IMR-90 (cell line): ENCODE measurements around the gene UNC119. TPM values are rescaled to one million over a fixed set of nuclear protein-coding genes. Genes with fewer than 3 reads are reported as not detected.

Source experiments
- ATAC-seq: fragments of 200-7000 bp; cut with Tn5 transposase; 2 replicates; pipeline ENCODE4 v1.9.1; 2020; ENCODE audit warnings: low read depth, mild to moderate bottlenecking, moderate library complexity
- BruUV-seq: library from RNA; stranded (reverse); fragments of 400-500 nt; replicated peaks from 2 replicates; lab custom pipeline; 2021; lab: Mats Ljungman, UMichigan
- CTCF ChIA-PET: fragments of 300-600 bp; formaldehyde crosslinking; extraction: SDS; loops from one replicate; lab custom pipeline; 2021; ENCODE audit warnings: antibody characterized with exemption; lab: Yijun Ruan, JAX
- POLR2A ChIA-PET: fragments of 300-600 bp; sonication (Branson Sonifier 250); formaldehyde crosslinking; loops from one replicate; lab custom pipeline; 2022; ENCODE audit warnings: antibody characterized with exemption; ENCODE audit not compliant: unreplicated experiment; lab: Charles Lee
- DNase-seq: peaks from one replicate; pipeline ENCODE4 v3.0.0; 2013
- H2AFZ ChIP-seq: replicated peaks from 2 replicates; pipeline ENCODE3; 2013; ENCODE audit warnings: low read length, mild to moderate bottlenecking; ENCODE audit not compliant: poor library complexity
- H2AK5ac ChIP-seq: 2 replicates; pipeline ENCODE4 v1.6.1; 2013; ENCODE audit warnings: low read depth, low read length, inconsistent platforms
- H2AK9ac ChIP-seq: replicated peaks from 2 replicates; pipeline ENCODE3; 2013; ENCODE audit warnings: mild to moderate bottlenecking, low read depth, low read length, moderate library complexity; ENCODE audit not compliant: poor library complexity
- H2BK120ac ChIP-seq: 2 replicates; pipeline ENCODE4 v1.6.1; 2013; ENCODE audit warnings: low read depth, low read length, inconsistent platforms
- H2BK15ac ChIP-seq: 3 replicates; pipeline ENCODE4 v1.6.1; 2013; ENCODE audit warnings: low read depth, low read length, inconsistent platforms
- H2BK20ac ChIP-seq: 2 replicates; pipeline ENCODE4 v1.6.1; 2013; ENCODE audit warnings: low read depth, mild to moderate bottlenecking, inconsistent platforms, low read length, moderate library complexity
- H2BK5ac ChIP-seq: 2 replicates; pipeline ENCODE4 v1.6.1; 2013; ENCODE audit warnings: mild to moderate bottlenecking, low read depth, low read length, inconsistent platforms; ENCODE audit not compliant: poor library complexity, severe bottlenecking
- H3K14ac ChIP-seq: replicated peaks from 2 replicates; pipeline ENCODE4 v1.6.1; 2013; ENCODE audit warnings: low read depth, low read length, inconsistent platforms
- H3K18ac ChIP-seq: 2 replicates; pipeline ENCODE4 v1.6.1; 2013; ENCODE audit warnings: low read depth, low read length, control low read depth
- H3K23ac ChIP-seq: 2 replicates; pipeline ENCODE4 v1.6.1; 2013; ENCODE audit warnings: low read depth, low read length, inconsistent platforms
- H3K27ac ChIP-seq: 2 replicates; pipeline ENCODE4 v1.5.1; 2013; ENCODE audit warnings: mild to moderate bottlenecking, control low read depth, low read length; ENCODE audit not compliant: insufficient read depth
- H3K27me3 ChIP-seq: 2 replicates; pipeline ENCODE4 v1.6.1; 2013; ENCODE audit warnings: low read length; ENCODE audit not compliant: control insufficient read depth, insufficient read depth
- H3K36me3 ChIP-seq: 2 replicates; pipeline ENCODE4 v1.6.1; 2013; ENCODE audit warnings: low read length, mixed read lengths; ENCODE audit not compliant: control insufficient read depth, insufficient read depth
- H3K4ac ChIP-seq: 2 replicates; pipeline ENCODE4 v1.6.1; 2013; ENCODE audit warnings: low read depth, low read length, inconsistent platforms
- H3K4me1 ChIP-seq: 2 replicates; pipeline ENCODE4 v1.6.1; 2013; ENCODE audit warnings: low read length, mixed read lengths; ENCODE audit not compliant: control insufficient read depth, insufficient read depth
- H3K4me2 ChIP-seq: 2 replicates; pipeline ENCODE4 v1.6.1; 2013; ENCODE audit warnings: low read depth, mild to moderate bottlenecking, control low read depth, low read length, moderate library complexity
- H3K4me3 ChIP-seq: 2 replicates; pipeline ENCODE4 v1.5.1; 2013; ENCODE audit warnings: low read depth, mild to moderate bottlenecking, control low read depth, low read length, moderate library complexity; ENCODE audit not compliant: insufficient read depth
- H3K56ac ChIP-seq: 2 replicates; pipeline ENCODE4 v1.6.1; 2013; ENCODE audit warnings: low read length, inconsistent platforms; ENCODE audit not compliant: insufficient read depth; ENCODE audit errors: extremely low read depth
- H3K79me1 ChIP-seq, 2 experiments: 2 replicates each; pipeline ENCODE4 v1.6.1; 2013; ENCODE audit warnings: low read length in 2 of 2, inconsistent platforms in 1 of 2, low read depth in 1 of 2
- H3K9ac ChIP-seq: 2 replicates; pipeline ENCODE4 v1.6.1; 2013; ENCODE audit warnings: low read depth, low read length, control low read depth
- H3K9me1 ChIP-seq: 2 replicates; pipeline ENCODE4 v1.6.1; 2013; ENCODE audit warnings: low read length, inconsistent platforms; ENCODE audit not compliant: insufficient read depth
- H3K9me3 ChIP-seq: 2 replicates; pipeline ENCODE4 v1.6.1; 2013; ENCODE audit warnings: low read length; ENCODE audit not compliant: control insufficient read depth, insufficient read depth
- H4K20me1 ChIP-seq: 2 replicates; pipeline ENCODE4 v1.6.1; 2013; ENCODE audit warnings: low read length, inconsistent platforms; ENCODE audit not compliant: insufficient read depth
- H4K5ac ChIP-seq: 2 replicates; pipeline ENCODE4 v1.6.1; 2013; ENCODE audit warnings: mild to moderate bottlenecking, low read depth, low read length, control low read depth
- H4K8ac ChIP-seq, 2 experiments: 2 replicates each; pipeline ENCODE4 v1.6.1; 2013; ENCODE audit warnings: low read depth in 2 of 2, low read length in 2 of 2, control low read depth in 1 of 2, inconsistent platforms in 1 of 2
- H4K91ac ChIP-seq: 2 replicates; pipeline ENCODE4 v1.6.1; 2013; ENCODE audit warnings: low read depth, low read length, inconsistent platforms; ENCODE audit not compliant: insufficient read depth
- BHLHE40 ChIP-seq: fragments of 150-350 bp; IDR thresholded peaks from 2 replicates; pipeline ENCODE4 v1.6.1; 2016; ENCODE audit warnings: mild to moderate bottlenecking, low read depth, low read length
- CTCF ChIP-seq: conservative IDR thresholded peaks from 2 replicates; pipeline ENCODE4 v1.5.1; 2012; ENCODE audit warnings: mild to moderate bottlenecking, low read depth, low read length, improper control_type of control experiment
- ELK1 ChIP-seq: fragments of 150-350 bp; IDR thresholded peaks from 2 replicates; pipeline ENCODE4 v1.6.1; 2016; ENCODE audit warnings: low read depth, mild to moderate bottlenecking, low read length, moderate library complexity, borderline replicate concordance
- FOS ChIP-seq: fragments of 150-350 bp; IDR thresholded peaks from 2 replicates; pipeline ENCODE4 v1.6.1; 2016; ENCODE audit warnings: low read depth, low read length
- NFE2L2 ChIP-seq: fragments of 150-350 bp; IDR thresholded peaks from 2 replicates; pipeline ENCODE4 v1.6.1; 2016; ENCODE audit warnings: low read depth, mild to moderate bottlenecking, low read length
- RCOR1 ChIP-seq: IDR thresholded peaks from 2 replicates; pipeline ENCODE4 v1.6.1; 2012; ENCODE audit warnings: mild to moderate bottlenecking, low read length, improper control_type of control experiment; ENCODE audit not compliant: insufficient replicate concordance
- WGBS, 2 experiments: methylation state at CpG; one replicate each; pipeline versions ENCODE4 v1.1.5 to v1.1.7; 2013; ENCODE audit warnings: missing lambda C conversion rate in 2 of 2; ENCODE audit not compliant: insufficient read length in 1 of 2; ENCODE audit errors: extremely low coverage in 2 of 2; 5-methylcytosine and 5-hydroxymethylcytosine counted together
- dilution Hi-C: fragments of 300-500 bp; cut with HindIII; formaldehyde crosslinking; loops from one replicate; pipeline ENCODE4 v1.14.3; 2018; ENCODE audit warnings: low sequenced_read_pairs; ENCODE audit not compliant: unreplicated experiment
- in situ Hi-C: fragments of 300-500 bp; cut with MboI; formaldehyde crosslinking; loops from 3 replicates; pipeline ENCODE4 v1.14.3; 2019; ENCODE audit warnings: low sequenced_read_pairs, inconsistent platforms, mixed read lengths
- intact Hi-C: fragments of 100-400 bp; cut with micrococcal nuclease; formaldehyde crosslinking; loops from 2 replicates; pipeline ENCODE4 v1.10.0; 2022
- polyA plus RNA-seq, 3 experiments: library from polyadenylated mRNA; depleted of rRNA; stranded (reverse); fragments of >200 nt; gene quantifications; 2 replicates each; pipeline ENCODE4 v1.2.3, GENCODE V29; 2012; ENCODE audit warnings: low replicate concordance in 1 of 3
- total RNA-seq: library from RNA; depleted of rRNA; stranded (reverse); fragments of >200 nt; gene quantifications from 2 replicates; pipeline ENCODE4 v1.2.3, GENCODE V29; 2012

Gene UNC119
- total and polyA plus RNA-seq, 2 of the 4 experiments (the other 2 are of a cell fraction) = 22.4 to 57.4 TPM

DNA sequence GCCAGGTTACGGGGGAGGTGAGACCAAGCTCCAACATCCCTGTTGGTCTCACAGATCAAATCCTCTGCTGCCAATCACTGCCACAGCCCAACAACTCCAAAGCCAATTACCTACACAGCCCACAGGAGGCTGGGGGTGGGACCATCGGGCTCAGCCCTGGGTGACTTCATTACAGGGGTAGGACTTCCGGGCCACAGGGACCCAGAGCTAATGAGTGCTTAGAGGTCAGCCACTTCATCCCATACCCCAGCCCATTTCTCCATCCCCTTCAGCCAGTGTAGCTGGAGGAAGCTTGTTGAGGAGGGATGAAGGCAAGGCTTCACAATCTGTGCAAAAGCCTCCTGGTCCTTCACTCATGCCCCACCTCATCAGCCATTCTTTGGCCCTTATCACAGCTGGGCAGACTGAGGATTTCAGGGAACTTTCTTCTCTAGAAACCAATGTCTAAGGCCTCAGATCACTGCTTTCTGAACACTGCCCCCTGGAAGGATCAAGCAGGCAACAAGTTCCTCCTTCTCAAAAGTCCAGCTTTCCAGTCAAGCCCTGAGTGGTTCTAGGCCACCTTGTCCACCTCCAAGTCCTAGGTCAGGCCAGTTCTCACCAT is 40.5 kb downstream of the UNC119 start:
- H3K4ac ChIP-seq = no peak overlapping the region
- no peak overlapping the region for H3K18ac ChIP-seq
- H3K79me1 ChIP-seq = no peaks in the 10 kb centered on the region
- H3K4me3 ChIP-seq = no peak overlapping the region
- no peak overlapping the region for H2AK5ac ChIP-seq
- H3K4me1 ChIP-seq = no peaks in the 10 kb centered on the region
- H3K27me3 ChIP-seq = peaks cover 73% of the 10 kb centered on the region
- H2BK15ac ChIP-seq = no peak overlapping the region
- 0 out of 2 replicates have a peak, but pooled peaks cover 9% of the 10 kb centered on the region for H3K9me1 ChIP-seq
- no peak overlapping the region for H2BK120ac ChIP-seq
- H2AFZ ChIP-seq = no peak overlapping the region
- intact Hi-C loops (no loop called here), dilution Hi-C loops (no loop called here), in situ Hi-C loops (no loop called here)
- H3K4me2 ChIP-seq = no peak overlapping the region
- DNase-seq (no peak), ATAC-seq (no peak)
- ChIA-PET CTCF (no interaction called here), POLR2A (no interaction called here)
- no peak overlapping the region for H4K8ac ChIP-seq
- H3K14ac ChIP-seq = no peak overlapping the region
- H4K5ac ChIP-seq = no peak overlapping the region
- H3K56ac ChIP-seq = no peak overlapping the region
- no peak overlapping the region for H2AK9ac ChIP-seq
- H4K20me1 ChIP-seq = no peaks in the 10 kb centered on the region
- no peak overlapping the region for H4K91ac ChIP-seq
- H3K9me3 ChIP-seq = no peaks in the 10 kb centered on the region
- BruUV-seq = no TSS peak
- WGBS, 2 experiments = no CpG with 5 or more reads among the region's 3 CpGs
- no peaks in the 10 kb centered on the region for H3K36me3 ChIP-seq
- no peak overlapping the region for H2BK20ac ChIP-seq
- no peak overlapping the region for H3K23ac ChIP-seq
- H2BK5ac ChIP-seq = no peak overlapping the region
- H3K9ac ChIP-seq = no peak overlapping the region
- no peak overlapping the region for H3K27ac ChIP-seq
- no peak for TF ChIP-seq ELK1
- no peak for TF ChIP-seq BHLHE40
- TF ChIP-seq RCOR1 = no peak
- TF ChIP-seq FOS = no peak
- no peak for TF ChIP-seq CTCF
- TF ChIP-seq NFE2L2 = no peak
